HG02623 (cell line): Measurements from ENCODE around the gene SYT3.

Source experiments
- ATAC-seq: cut with Tn5 transposase; IDR thresholded peaks from one replicate; pipeline ENCODE4 v1.9.1; 2021; ENCODE audit warnings: moderate library complexity; ENCODE audit not compliant: unreplicated experiment

The SYT3 gene

GRCh38 chr19:50661766-50662650 lies 22.3 kb upstream of the SYT3 start:
- no peak for ATAC-seq

- ATAC-seq: no peak
These were observed 21.3 kb upstream of the SYT3 start for GRCh38 chr19:50661023-50661422.

- ATAC-seq: no peak
These were observed 20.3 kb upstream of the SYT3 start for GRCh38 chr19:50660088-50660366.

- ATAC-seq: no peak
These were observed 19.8 kb upstream of the SYT3 start for GRCh38 chr19:50659318-50660087.

- ATAC-seq: no peak
These were observed 19.0 kb upstream of the SYT3 start for GRCh38 chr19:50658441-50659317.

GRCh38 chr19:50657712-50658440 lies 18.2 kb upstream of the SYT3 start:
- ATAC-seq: no peak

GRCh38 chr19:50657222-50657669 lies 17.6 kb upstream of the SYT3 start:
- no peak for ATAC-seq

- ATAC-seq: no peak
These were observed 15.2 kb upstream of the SYT3 start for GRCh38 chr19:50654882-50655281.

GRCh38 chr19:50652722-50653121 lies 13.0 kb upstream of the SYT3 start:
- no peak for ATAC-seq

- no peak for ATAC-seq
These were observed 11.5 kb upstream of the SYT3 start for GRCh38 chr19:50651174-50651573.

- ATAC-seq: no peak
These were observed 10.0 kb upstream of the SYT3 start, which contains the start of gene C19orf81 for GRCh38 chr19:50649433-50650391. TSS of gene C19orf81 (plus strand) at chr19:50649445. CDS start at chr19:50649445, 0 bp downstream.

GRCh38 chr19:50648659-50649058 lies 9.0 kb upstream of the SYT3 start:
- no peak for ATAC-seq

- ATAC-seq: no peak
These were observed 8.4 kb upstream of the SYT3 start for GRCh38 chr19:50647879-50648615.

GRCh38 chr19:50646074-50646807 lies 6.6 kb upstream of the SYT3 start:
- no peak for ATAC-seq

- no peak for ATAC-seq
These were observed 5.4 kb upstream of the SYT3 start for GRCh38 chr19:50645107-50645506.

GRCh38 chr19:50644315-50644915 lies 4.7 kb upstream of the SYT3 start:
- no peak for ATAC-seq

- no peak for ATAC-seq
These were observed 687 bp upstream of the SYT3 start for GRCh38 chr19:50640368-50640767.

GRCh38 chr19:50638600-50638999 lies 1.1 kb downstream of the SYT3 start:
- no peak for ATAC-seq
